ENCODE results near the gene ABCA13. TPM values are rescaled to one million over a fixed set of nuclear protein-coding genes. Genes with fewer than 3 reads are reported as not detected.
A peak's percentile ranks its signal among the peaks of the same experiment; 100 is the strongest.

The ABCA13 gene
- total and polyA plus RNA-seq, 2 of the 4 experiments (the other 2 are of a cell fraction), result under 0.01 to 0.07 TPM

GRCh38 chr7:48421357-48421756, 250.1 kb downstream of the ABCA13 start:
- peak overlapping the region; percentile 37; the same call in 1 of the 2 replicates for H3K4me2 ChIP-seq (ENCODE audit: low read depth, low read length)
- peak overlapping the region; percentile 41; the same call in 1 of the 2 replicates for H3K18ac ChIP-seq (ENCODE audit: low read depth, low read length)
- dilution Hi-C loops (cut with HindIII; ENCODE audit: low sequenced_read_pairs, unreplicated experiment), result no loop called here
- no peak for TF ChIP-seq USF2 (IDR thresholded peaks at IDR 0.05; ENCODE audit: low read depth, low read length)
- TF ChIP-seq NFE2L2 (IDR thresholded peaks at IDR 0.05; ENCODE audit: low read depth, low read length), result no peak
- TF ChIP-seq RAD21 (IDR thresholded peaks at IDR 0.05; ENCODE audit: low read length), result no peak
- WGBS, 2 experiments (ENCODE audit: extremely low coverage in 2 of 2, insufficient read length in 1 of 2), result no CpG with 5 or more reads among the region's 1 CpG
- BruUV-seq (replicated peaks), result no TSS peak
- H3K79me1 ChIP-seq (ENCODE audit: low read depth in 1 of 2, low read length in 2 of 2), result no peaks in the 10 kb centered on the region
- H3K56ac ChIP-seq (ENCODE audit: extremely low read depth, insufficient read depth, low read length), result no peak overlapping the region
- H2BK5ac ChIP-seq (ENCODE audit: low read depth, low read length, poor library complexity, severe bottlenecking), result peak overlapping the region; percentile 73
- POLR2A ChIA-PET (ENCODE audit: unreplicated experiment), result no interaction called here
- ATAC-seq (ENCODE audit: low read depth) (no peak), DNase-seq (peak; percentile 53)
- H4K8ac ChIP-seq (ENCODE audit: low read depth in 2 of 2, low read length in 2 of 2), result peak overlapping the region in 1 of 2 experiments; percentile 13; a peak in 1 of 4 replicates
- no peaks in the 10 kb centered on the region for H3K36me3 ChIP-seq (ENCODE audit: control insufficient read depth, insufficient read depth, low read length)
- H2AK5ac ChIP-seq (ENCODE audit: low read depth, low read length), result no peak overlapping the region
- in situ Hi-C loops (cut with MboI; ENCODE audit: low sequenced_read_pairs), result no loop called here
- H3K14ac ChIP-seq (replicated peaks; ENCODE audit: low read depth, low read length), result no peak overlapping the region
- H3K27me3 ChIP-seq (ENCODE audit: control insufficient read depth, insufficient read depth, low read length), result no peaks in the 10 kb centered on the region
- CTCF ChIA-PET, result interaction anchor here (0.5 kb wide), 1 partner anchor 26 kb away, joined by 3 read pairs; no protein-coding TSS in a partner anchor
- no peak overlapping the region for H2AFZ ChIP-seq (replicated peaks; ENCODE audit: low read length, poor library complexity)
- no peaks in the 10 kb centered on the region for H3K9me1 ChIP-seq (ENCODE audit: insufficient read depth, low read length)
- H4K20me1 ChIP-seq (ENCODE audit: insufficient read depth, low read length), result no peaks in the 10 kb centered on the region
- no peak overlapping the region for H3K4me3 ChIP-seq (ENCODE audit: insufficient read depth, low read depth, low read length)
- H3K9me3 ChIP-seq (ENCODE audit: control insufficient read depth, insufficient read depth, low read length), result no peaks in the 10 kb centered on the region
- no peak overlapping the region for H3K9ac ChIP-seq (ENCODE audit: low read depth, low read length)
- H3K27ac ChIP-seq (ENCODE audit: insufficient read depth, low read length), result no peak overlapping the region; the same call in 1 of the 2 replicates
- H3K23ac ChIP-seq (ENCODE audit: low read depth, low read length), result no peak overlapping the region
- H3K4ac ChIP-seq (ENCODE audit: low read depth, low read length), result no peak overlapping the region
- intact Hi-C loops (cut with micrococcal nuclease), result no loop called here
- H2BK20ac ChIP-seq (ENCODE audit: low read depth, low read length), result no peak overlapping the region
- no peak overlapping the region for H2BK15ac ChIP-seq (ENCODE audit: low read depth, low read length)
- no peak overlapping the region for H4K91ac ChIP-seq (ENCODE audit: insufficient read depth, low read depth, low read length)
- no peak overlapping the region for H2AK9ac ChIP-seq (replicated peaks; ENCODE audit: low read depth, low read length, poor library complexity)
- no peaks in the 10 kb centered on the region for H3K4me1 ChIP-seq (ENCODE audit: control insufficient read depth, insufficient read depth, low read length)
- H4K5ac ChIP-seq (ENCODE audit: low read depth, low read length), result no peak overlapping the region; the same call in 1 of the 2 replicates
- peak overlapping the region; percentile 59; the same call in 1 of the 2 replicates for H2BK120ac ChIP-seq (ENCODE audit: low read depth, low read length)
